HCT116 (cell line): ENCODE measurements around the gene SIRPG. TPM values are rescaled to one million over a fixed set of nuclear protein-coding genes. Genes with fewer than 3 reads are reported as not detected.

Experiments used
- ATAC-seq: fragments of 200-7000 bp; cut with Tn5 transposase; 2 replicates; pipeline ENCODE4 v1.9.1; 2020; ENCODE audit warnings: mild to moderate bottlenecking, moderate library complexity
- BruUV-seq: library from RNA; stranded (reverse); fragments of 400-500 nt; replicated peaks from 2 replicates; lab custom pipeline; 2021; lab: Mats Ljungman, UMichigan
- CTCF ChIA-PET: fragments of 300-600 bp; sonication (Branson Sonifier 250); formaldehyde crosslinking; loops from one replicate; lab custom pipeline; 2021; ENCODE audit warnings: antibody characterized with exemption; lab: Charles Lee
- POLR2A ChIA-PET: fragments of 300-600, 350-600 bp; sonication (Branson Sonifier 250); formaldehyde crosslinking; loops from one replicate; lab custom pipeline; 2021; ENCODE audit warnings: antibody characterized with exemption; lab: Charles Lee
- RAD21 ChIA-PET, 2 experiments: fragments of 300-600 bp; sonication (Branson Sonifier 250); formaldehyde crosslinking; loops; one replicate each; lab custom pipeline; 2023; ENCODE audit warnings: low total read pairs in 2 of 2; ENCODE audit not compliant: uncharacterized antibody in 2 of 2, unreplicated experiment in 2 of 2, low non-redundant PET in 1 of 2; lab: Charles Lee
- DNase-seq: peaks from one replicate; pipeline ENCODE4 v3.0.0-alpha.2; 2010; ENCODE audit warnings: low read depth, low spot score
- H2AFZ ChIP-seq: fragments of 200-600 bp; shearing (Covaris generic), sonication (generic); 2 replicates; pipeline ENCODE4 v1.6.1; 2017; ENCODE audit warnings: low read depth, mixed run types, mixed read lengths, antibody characterized with exemption, low read length; ENCODE audit not compliant: poor library complexity, severe bottlenecking
- H3K27ac ChIP-seq: 2 replicates; pipeline ENCODE4 v1.5.1; 2012; ENCODE audit warnings: low read depth, low read length
- H3K27me3 ChIP-seq: fragments of 200-600 bp; sonication (generic); 2 replicates; pipeline ENCODE4 v1.6.1; 2016; ENCODE audit warnings: mixed run types, low read length, mixed read lengths; ENCODE audit not compliant: insufficient read depth
- H3K36me3 ChIP-seq, 2 experiments: fragments of 200-500 bp in 1 of 2; fragments of 200-600 bp in 1 of 2; sonication (Bioruptor generic) in 1 of 2; sonication (generic) in 1 of 2; 2 replicates each; pipeline versions ENCODE4 v1.5.1 to v1.6.1; 2014 to 2016; ENCODE audit warnings: low read length in 2 of 2, inconsistent platforms in 1 of 2, mixed read lengths in 1 of 2, mixed run types in 1 of 2; ENCODE audit not compliant: insufficient read depth in 2 of 2, control insufficient read depth in 1 of 2
- H3K4me1 ChIP-seq, 2 experiments: fragments of 200-600 bp in 1 of 2; sonication (generic) in 1 of 2; 2 replicates each; pipeline versions ENCODE4 v1.5.1 to v1.6.1; 2012 to 2017; ENCODE audit warnings: low read length in 2 of 2, inconsistent platforms in 1 of 2, mild to moderate bottlenecking in 1 of 2, mixed read lengths in 1 of 2, mixed run types in 1 of 2, moderate library complexity in 1 of 2; ENCODE audit not compliant: insufficient read depth in 2 of 2, control insufficient read depth in 1 of 2
- H3K4me2 ChIP-seq: fragments of 200-600 bp; sonication (generic); 2 replicates; pipeline ENCODE4 v1.6.1; 2017; ENCODE audit warnings: mixed run types, low read length, mixed read lengths
- H3K4me3 ChIP-seq, 2 experiments: fragments of 200-600 bp in 1 of 2; sonication (generic) in 1 of 2; replicated peaks in 1 of 2; 2 replicates each; pipeline ENCODE4 v1.5.1; 2011 to 2016; ENCODE audit warnings: low read length in 2 of 2, control low read depth in 1 of 2, low read depth in 1 of 2, mild to moderate bottlenecking in 1 of 2, mixed read lengths in 1 of 2, mixed run types in 1 of 2
- H3K79me2 ChIP-seq: fragments of 200-600 bp; sonication (generic); 2 replicates; pipeline ENCODE4 v1.6.1; 2017; ENCODE audit warnings: mild to moderate bottlenecking, mixed run types, low read length, moderate library complexity, mixed read lengths; ENCODE audit not compliant: insufficient read depth
- H3K9ac ChIP-seq: fragments of 200-600 bp; sonication (generic); 2 replicates; pipeline ENCODE4 v1.6.1; 2016; ENCODE audit warnings: low read length, mixed read lengths
- H3K9me2 ChIP-seq: fragments of 200-600 bp; sonication (generic), shearing (Covaris generic); 2 replicates; pipeline ENCODE4 v1.6.1; 2017; ENCODE audit warnings: mixed run types, mild to moderate bottlenecking, moderate library complexity; ENCODE audit not compliant: insufficient read depth
- H3K9me3 ChIP-seq, 2 experiments: fragments of 200-500 bp in 1 of 2; fragments of 200-600 bp in 1 of 2; sonication (Bioruptor generic) in 1 of 2; sonication (generic) in 1 of 2; 2 replicates each; pipeline ENCODE4 v1.6.1; 2014 to 2017; ENCODE audit warnings: low read length in 2 of 2, mixed read lengths in 2 of 2, inconsistent platforms in 1 of 2, low read depth in 1 of 2, mild to moderate bottlenecking in 1 of 2, mixed run types in 1 of 2, moderate library complexity in 1 of 2; ENCODE audit not compliant: control insufficient read depth in 1 of 2, insufficient read depth in 1 of 2
- H4K20me1 ChIP-seq: fragments of 200-600 bp; sonication (generic), shearing (Covaris generic); 2 replicates; pipeline ENCODE4 v1.6.1; 2017; ENCODE audit warnings: mixed run types, mild to moderate bottlenecking, moderate library complexity; ENCODE audit not compliant: insufficient read depth
- CTCF ChIP-seq, 3 experiments: fragments of 200-600 bp in 1 of 3; sonication (generic) in 1 of 3; IDR thresholded peaks in 2 of 3; conservative IDR thresholded peaks in 1 of 3; 2 replicates each; pipeline ENCODE4 v1.5.1; 2012 to 2017; ENCODE audit warnings: low read depth in 2 of 3, low read length in 2 of 3, antibody characterized with exemption in 1 of 3, borderline replicate concordance in 1 of 3, control low read depth in 1 of 3, mild to moderate bottlenecking in 1 of 3, mixed read lengths in 1 of 3, mixed run types in 1 of 3, moderate library complexity in 1 of 3; ENCODE audit not compliant: insufficient read depth in 1 of 3
- ELF1 ChIP-seq: IDR thresholded peaks from 2 replicates; pipeline ENCODE4 v1.6.1; 2012; ENCODE audit warnings: low read depth, borderline replicate concordance
- JUND ChIP-seq: IDR thresholded peaks from 2 replicates; pipeline ENCODE4 v1.6.1; 2012
- MAX ChIP-seq: IDR thresholded peaks from 2 replicates; pipeline ENCODE4 v1.6.1; 2012
- POLR2AphosphoS5 ChIP-seq: IDR thresholded peaks from 2 replicates; pipeline ENCODE4 v1.6.1; 2011; ENCODE audit warnings: mild to moderate bottlenecking, low read depth, low read length, moderate library complexity
- RAD21 ChIP-seq: IDR thresholded peaks from 2 replicates; pipeline ENCODE4 v1.6.1; 2012; ENCODE audit warnings: low read depth, mild to moderate bottlenecking
- SIN3A ChIP-seq: IDR thresholded peaks from 2 replicates; pipeline ENCODE4 v1.6.1; 2012; ENCODE audit warnings: low read depth
- SP1 ChIP-seq: IDR thresholded peaks from 2 replicates; pipeline ENCODE4 v1.6.1; 2012; ENCODE audit warnings: low read depth
- SRF ChIP-seq: IDR thresholded peaks from 2 replicates; pipeline ENCODE4 v1.6.1; 2012; ENCODE audit warnings: low read depth
- TCF7L2 ChIP-seq: IDR thresholded peaks from 2 replicates; pipeline ENCODE4 v1.7.0; 2011; ENCODE audit warnings: borderline replicate concordance, inconsistent platforms; ENCODE audit not compliant: insufficient read depth, insufficient read length; ENCODE audit errors: extremely low read depth
- YY1 ChIP-seq: IDR thresholded peaks from 2 replicates; pipeline ENCODE4 v1.6.1; 2011; ENCODE audit warnings: low read length, low read depth, moderate library complexity, mild to moderate bottlenecking; ENCODE audit not compliant: insufficient replicate concordance; ENCODE audit errors: extremely low read depth
- intact Hi-C: fragments of 100-400 bp; cut with micrococcal nuclease; formaldehyde crosslinking; loops from 2 replicates; pipeline ENCODE4 v1.10.0; 2022
- total RNA-seq: library from RNA; stranded (reverse); gene quantifications from one replicate; pipeline ENCODE4 v1.2.1, GENCODE V29; 2021; ENCODE audit not compliant: unreplicated experiment

The SIRPG gene
- total RNA-seq, 1 experiment from 2014 or later, result not detected

DNA sequence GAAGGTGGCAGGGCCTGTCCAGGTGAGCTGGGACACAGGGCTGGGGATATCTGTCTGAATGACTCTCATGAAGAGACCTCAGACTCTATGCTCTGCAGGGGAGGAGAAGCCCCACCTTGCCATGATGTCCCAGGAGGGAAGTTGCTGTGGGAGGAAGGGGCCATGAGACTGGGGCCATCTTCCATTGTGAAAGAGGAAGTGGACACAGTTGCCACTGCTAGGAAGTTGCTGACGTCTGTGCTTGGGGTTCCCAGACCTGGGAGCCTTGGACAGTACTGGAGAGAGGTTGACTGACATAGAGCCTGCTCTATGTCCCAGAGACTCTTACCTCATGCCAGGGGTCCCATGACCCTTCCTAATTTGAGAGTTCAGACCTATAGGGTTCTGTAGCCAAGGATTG, 62.2 kb downstream of the SIRPG start:
- Histone ChIP-seq H2AFZ (no peak overlapping the region), H3K9ac (no peak overlapping the region), H3K4me2 (no peak overlapping the region), H3K27me3 (no peaks in the 10 kb centered on the region), H3K9me2 (no peaks in the 10 kb centered on the region), H3K4me3 (no peak overlapping the region), H3K79me2 (no peaks in the 10 kb centered on the region), H3K27ac (no peak overlapping the region), H3K36me3 (no peaks in the 10 kb centered on the region), H3K9me3 (no peaks in the 10 kb centered on the region), H4K20me1 (no peaks in the 10 kb centered on the region), H3K4me1 (no peaks in the 10 kb centered on the region)
- intact Hi-C loops, result no loop called here
- POLR2A ChIA-PET, result no interaction called here
- DNase-seq (no peak), ATAC-seq (no peak)
- no peak for TF ChIP-seq JUND
- no peak for TF ChIP-seq RAD21
- TF ChIP-seq TCF7L2, result no peak
- TF ChIP-seq CTCF (IDR thresholded peaks at IDR 0.05 in 2 of 3, conservative IDR thresholded peaks at IDR 0.05 in 1 of 3; ENCODE audit: borderline replicate concordance in 1 of 3, insufficient read depth in 1 of 3, low read depth in 2 of 3, low read length in 2 of 3), result no peak
- no peak for TF ChIP-seq POLR2AphosphoS5
- no peak for TF ChIP-seq MAX
- no peak for TF ChIP-seq ELF1
- no peak for TF ChIP-seq YY1
- no peak for TF ChIP-seq SRF
- no peak for TF ChIP-seq SP1
- no peak for TF ChIP-seq SIN3A
- BruUV-seq, result no TSS peak
- CTCF ChIA-PET, result no interaction called here
- RAD21 ChIA-PET, result no interaction called here
